DOHH2 (cell line): ENCODE measurements around the gene GOSR1.
"Not testable (repeated sequence)": the region's sequence is repeated elsewhere in the genome, so short reads cannot be mapped to it uniquely, and the experiment has no call there.

ENCODE experiments used
- H3F3A ChIP-seq: fragments of 200-600 bp; sonication (generic), shearing (Covaris generic); 2 replicates; pipeline ENCODE4 v1.6.0; 2016; ENCODE audit warnings: antibody characterized with exemption, mild to moderate bottlenecking; ENCODE audit not compliant: control insufficient read depth, insufficient read depth
- H3K27ac ChIP-seq: fragments of 200-600 bp; sonication (generic); 2 replicates; pipeline ENCODE4 v1.5.1; 2014; ENCODE audit warnings: low read depth, mild to moderate bottlenecking, low read length, moderate library complexity
- H3K27me3 ChIP-seq: fragments of 200-600 bp; sonication (generic); 2 replicates; pipeline ENCODE4 v1.6.1; 2014; ENCODE audit warnings: mild to moderate bottlenecking, low read length, mixed read lengths; ENCODE audit not compliant: control insufficient read depth
- H3K36me3 ChIP-seq: fragments of 200-600 bp; sonication (generic); 2 replicates; pipeline ENCODE4 v1.6.1; 2014; ENCODE audit warnings: mild to moderate bottlenecking, low read length, moderate library complexity, mixed read lengths; ENCODE audit not compliant: control insufficient read depth
- H3K4me1 ChIP-seq: fragments of 200-600 bp; sonication (generic); 2 replicates; pipeline ENCODE4 v1.6.1; 2014; ENCODE audit warnings: mild to moderate bottlenecking, low read length, mixed read lengths; ENCODE audit not compliant: control insufficient read depth
- H3K4me2 ChIP-seq: fragments of 200-600 bp; sonication (generic); 2 replicates; pipeline ENCODE4 v1.6.0; 2014; ENCODE audit warnings: mild to moderate bottlenecking, low read length, moderate library complexity
- H3K4me3 ChIP-seq: fragments of 200-600 bp; sonication (generic); 2 replicates; pipeline ENCODE4 v1.5.1; 2014; ENCODE audit warnings: mild to moderate bottlenecking, low read length, mixed read lengths
- H3K79me2 ChIP-seq: fragments of 200-600 bp; sonication (generic); 2 replicates; pipeline ENCODE4 v1.6.1; 2014; ENCODE audit warnings: mild to moderate bottlenecking, low read length, mixed read lengths; ENCODE audit not compliant: control insufficient read depth
- H3K9me2 ChIP-seq: fragments of 200-600 bp; sonication (generic); replicated peaks from 2 replicates; pipeline ENCODE4 v1.6.1; 2014; ENCODE audit warnings: mild to moderate bottlenecking, low read length, mixed read lengths; ENCODE audit not compliant: control insufficient read depth
- H3K9me3 ChIP-seq: fragments of 200-600 bp; sonication (generic); 2 replicates; pipeline ENCODE4 v1.6.1; 2014; ENCODE audit warnings: antibody characterized with exemption, low read length, mixed read lengths; ENCODE audit not compliant: control insufficient read depth, insufficient read depth
- H4K20me1 ChIP-seq: fragments of 200-600 bp; sonication (generic); 2 replicates; pipeline ENCODE4 v1.6.0; 2014; ENCODE audit warnings: low read depth, mild to moderate bottlenecking, antibody characterized with exemption, low read length, moderate library complexity; ENCODE audit not compliant: control insufficient read depth, insufficient read depth
- CTCF ChIP-seq: fragments of 200-600 bp; sonication (generic); IDR thresholded peaks from one replicate; pipeline ENCODE4 v1.5.1; 2014; ENCODE audit warnings: antibody characterized with exemption, mild to moderate bottlenecking, low read depth, low read length; ENCODE audit not compliant: poor library complexity, severe bottlenecking
- EZH2phosphoT487 ChIP-seq: fragments of 200-600 bp; sonication (generic); IDR thresholded peaks from 2 replicates; pipeline ENCODE4 v1.6.1; 2017; ENCODE audit warnings: borderline replicate concordance, mild to moderate bottlenecking, antibody characterized with exemption, low read length, moderate library complexity, mixed read lengths

The GOSR1 gene

GRCh38 chr17:30557916-30558685 lies 80.9 kb downstream of the GOSR1 start:
- no peaks in the 10 kb centered on the region for H3K36me3 ChIP-seq
- H3K4me3 ChIP-seq: no peak overlapping the region
- H3K4me2 ChIP-seq: no peak overlapping the region
- TF ChIP-seq CTCF: no peak
- H3K4me1 ChIP-seq: peaks cover 6% of the 10 kb centered on the region
- H3K27me3 ChIP-seq: no peaks in the 10 kb centered on the region
- H4K20me1 ChIP-seq: no peaks in the 10 kb centered on the region
- H3F3A ChIP-seq: no peaks in the 10 kb centered on the region
- H3K79me2 ChIP-seq: no peaks in the 10 kb centered on the region
- no peak overlapping the region for H3K27ac ChIP-seq
- no peaks in the 10 kb centered on the region for H3K9me2 ChIP-seq
- H3K9me3 ChIP-seq: no peaks in the 10 kb centered on the region

- no peaks in the 10 kb centered on the region for H3K27me3 ChIP-seq
- H3F3A ChIP-seq: no peaks in the 10 kb centered on the region
- H3K9me3 ChIP-seq: no peaks in the 10 kb centered on the region
- no peaks in the 10 kb centered on the region for H3K36me3 ChIP-seq
- no peak overlapping the region for H3K4me2 ChIP-seq
- no peaks in the 10 kb centered on the region for H3K79me2 ChIP-seq
- no peak for TF ChIP-seq EZH2phosphoT487
- no peak for TF ChIP-seq CTCF
- H3K27ac ChIP-seq: no peak overlapping the region
- H3K4me3 ChIP-seq: no peak overlapping the region
- H3K9me2 ChIP-seq: no peaks in the 10 kb centered on the region
- H3K4me1 ChIP-seq: peaks cover 6% of the 10 kb centered on the region
- H4K20me1 ChIP-seq: no peaks in the 10 kb centered on the region
Measured at GRCh38 chr17:30558686-30559545, 81.7 kb downstream of the GOSR1 start.

DNA sequence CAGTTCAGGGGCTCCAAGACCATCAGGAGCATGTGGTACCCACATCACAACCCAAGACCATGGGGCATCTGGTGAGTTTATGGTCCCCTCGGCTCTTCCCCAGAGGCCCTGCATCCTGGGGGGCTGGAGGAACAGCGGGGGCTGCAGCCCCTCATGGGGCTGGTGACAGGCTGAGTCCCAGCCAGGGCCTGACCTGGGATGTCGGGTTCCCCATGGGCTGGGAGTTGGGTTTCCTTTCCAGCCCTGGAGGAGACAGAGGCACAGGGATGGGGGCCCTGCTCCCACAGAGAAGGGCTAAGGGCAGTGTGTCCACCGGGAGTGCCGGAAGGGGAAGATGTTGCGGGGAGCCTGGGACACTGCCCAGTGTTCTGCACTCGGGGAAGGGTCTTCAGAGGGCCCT lies 82.4 kb downstream of the GOSR1 start:
- H3F3A ChIP-seq: no peaks in the 10 kb centered on the region
- no peak overlapping the region for H3K4me3 ChIP-seq
- H3K4me1 ChIP-seq: peaks cover 11% of the 10 kb centered on the region
- H4K20me1 ChIP-seq: no peaks in the 10 kb centered on the region
- TF ChIP-seq CTCF (no peak), EZH2phosphoT487 (no peak)
- no peaks in the 10 kb centered on the region for H3K9me2 ChIP-seq
- H3K4me2 ChIP-seq: no peak overlapping the region
- no peaks in the 10 kb centered on the region for H3K9me3 ChIP-seq
- no peaks in the 10 kb centered on the region for H3K27me3 ChIP-seq
- no peaks in the 10 kb centered on the region for H3K79me2 ChIP-seq
- no peak overlapping the region for H3K27ac ChIP-seq
- H3K36me3 ChIP-seq: no peaks in the 10 kb centered on the region

DNA sequence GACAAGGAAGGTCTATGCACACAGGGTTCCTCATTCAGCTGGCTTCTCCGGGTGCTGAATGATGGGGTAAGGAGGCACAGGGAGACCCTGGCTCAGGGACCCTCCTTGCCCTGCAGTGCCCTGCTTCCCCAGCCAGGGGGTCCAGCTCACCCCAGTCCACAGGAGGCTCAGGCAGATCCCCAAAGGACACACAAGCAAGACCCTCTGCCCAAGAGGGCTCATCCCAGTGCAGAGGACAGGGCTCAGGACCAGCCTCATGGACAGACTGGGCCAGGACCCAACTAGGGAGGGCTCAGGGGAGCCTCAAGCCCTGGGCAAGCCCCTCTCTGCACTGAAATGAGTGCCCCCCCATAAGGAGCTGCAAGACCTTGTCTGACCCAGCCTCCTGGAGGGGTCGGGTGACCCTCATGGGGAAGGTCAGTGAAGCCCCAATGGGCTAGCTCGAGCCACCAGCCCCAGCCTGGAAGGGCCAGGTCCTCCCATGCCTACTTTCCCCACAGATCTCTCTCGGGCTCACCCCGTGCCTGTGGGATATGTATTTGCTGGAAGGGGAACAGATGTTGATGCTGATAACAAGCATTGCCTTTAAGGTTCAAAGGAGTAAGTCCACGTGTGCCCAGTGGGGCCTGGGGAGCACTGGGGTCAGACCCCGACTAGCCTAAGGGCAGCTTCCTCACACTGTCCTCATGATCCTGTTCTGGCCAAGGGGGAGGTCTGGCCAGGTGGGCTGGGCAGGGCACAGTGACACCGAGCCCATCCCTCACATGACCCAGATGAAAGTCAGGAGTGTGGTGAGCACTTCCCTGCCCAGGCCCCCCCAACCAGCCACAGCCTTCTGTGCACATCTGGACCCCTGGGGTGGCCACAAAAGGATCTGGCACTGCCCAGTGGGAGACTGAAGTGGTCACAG lies 83.2 kb downstream of the GOSR1 start:
- not testable (repeated sequence) for H3K9me3 ChIP-seq, H3K79me2 ChIP-seq, H3K4me2 ChIP-seq, H4K20me1 ChIP-seq, H3K27ac ChIP-seq, H3K9me2 ChIP-seq, H3K36me3 ChIP-seq, H3F3A ChIP-seq, H3K4me3 ChIP-seq, H3K27me3 ChIP-seq
- peaks cover 14% of the 10 kb centered on the region for H3K4me1 ChIP-seq

DNA sequence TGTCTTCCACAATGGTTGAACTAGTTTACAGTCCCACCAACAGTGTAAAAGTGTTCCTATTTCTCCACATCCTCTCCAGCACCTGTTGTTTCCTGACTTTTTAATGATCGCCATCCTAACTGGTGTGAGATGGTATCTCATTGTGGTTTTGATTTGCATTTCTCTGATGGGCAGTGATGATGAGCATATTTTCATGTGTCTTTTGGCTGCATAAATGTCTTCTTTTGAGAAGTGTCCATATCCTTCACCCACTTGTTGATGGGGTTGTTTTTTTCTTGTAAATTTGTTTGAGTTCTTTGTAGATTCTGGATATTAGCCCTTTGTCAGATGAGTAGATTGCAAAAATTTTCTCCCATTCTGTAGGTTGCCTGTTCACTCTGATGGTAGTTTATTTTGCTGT lies 84.6 kb downstream of the GOSR1 start:
- H3K79me2 ChIP-seq, H4K20me1 ChIP-seq, H3K4me2 ChIP-seq, H3K9me2 ChIP-seq, H3F3A ChIP-seq, H3K36me3 ChIP-seq, H3K27me3 ChIP-seq, H3K4me3 ChIP-seq, H3K9me3 ChIP-seq, H3K27ac ChIP-seq: not testable (repeated sequence)
- peaks cover 14% of the 10 kb centered on the region for H3K4me1 ChIP-seq
